ENCODE measurements around the gene UBQLNL. TPM values are rescaled to one million over a fixed set of nuclear protein-coding genes. Genes with fewer than 3 reads are reported as not detected.

UBQLNL gene
- polyA plus RNA-seq, 1 donor (not counting 4 experiments of a cell fraction or from before 2014, with no cell fraction given), result 0.12 TPM

GRCh38 chr11:5488798-5489399 is 27.6 kb downstream of the UBQLNL start:
- Histone ChIP-seq H3K9ac (ENCODE audit: control insufficient read depth, extremely low read depth, insufficient read depth, low read length) (no peak overlapping the region), H4K20me1 (ENCODE audit: control insufficient read depth, extremely low read depth, insufficient read depth, low read length) (no peaks in the 10 kb centered on the region), H3K4me1 (ENCODE audit: control insufficient read depth, extremely low read depth, insufficient read depth, low read length) (no peaks in the 10 kb centered on the region), H3K27ac (ENCODE audit: control insufficient read depth, insufficient read depth, low read length) (no peak overlapping the region), H3K4me3 (ENCODE audit: control insufficient read depth in 2 of 3, extremely low read depth in 1 of 3, insufficient read depth in 2 of 3, low read depth in 1 of 3, low read length in 3 of 3) (no peak overlapping the region), H3K36me3 (ENCODE audit: control insufficient read depth in 2 of 2, extremely low read depth in 1 of 2, insufficient read depth in 2 of 2, low read length in 2 of 2) (no peaks in the 10 kb centered on the region), H3K9me3 (ENCODE audit: control insufficient read depth, low read depth, low read length) (no peaks in the 10 kb centered on the region), H2AFZ (ENCODE audit: control insufficient read depth, low read length) (no peak overlapping the region), H3K27me3 (ENCODE audit: control insufficient read depth, extremely low read depth, insufficient read depth, low read length) (no peaks in the 10 kb centered on the region), H3K4me2 (ENCODE audit: control insufficient read depth, extremely low read depth, insufficient read depth, low read depth, low read length) (no peak overlapping the region), H3K79me2 (ENCODE audit: control insufficient read depth, insufficient read depth, low read length) (no peaks in the 10 kb centered on the region), H3K9me1 (ENCODE audit: control insufficient read depth, extremely low read depth, insufficient read depth, low read length) (no peaks in the 10 kb centered on the region)
- no peak for DNase-seq (ENCODE audit: low read depth, low spot score)
- dilution Hi-C loops (cut with MboI; ENCODE audit: extremely low pct_ligation_motif_present, low sequenced_read_pairs), result no loop called here
- TF ChIP-seq EZH2 (IDR thresholded peaks at IDR 0.05; ENCODE audit: low read length), result no peak
- TF ChIP-seq CTCF (optimal IDR thresholded peaks at IDR 0.05 in 1 of 3, IDR thresholded peaks at IDR 0.05 in 1 of 3, conservative IDR thresholded peaks at IDR 0.05 in 1 of 3; ENCODE audit: extremely low read depth in 1 of 3, insufficient read depth in 2 of 3, low read length in 3 of 3), result no peak
- no peak for FAIRE-seq

- dilution Hi-C loops (cut with MboI; ENCODE audit: extremely low pct_ligation_motif_present, low sequenced_read_pairs), result no loop called here
- TF ChIP-seq CTCF (optimal IDR thresholded peaks at IDR 0.05 in 1 of 3, IDR thresholded peaks at IDR 0.05 in 1 of 3, conservative IDR thresholded peaks at IDR 0.05 in 1 of 3; ENCODE audit: extremely low read depth in 1 of 3, insufficient read depth in 2 of 3, low read length in 3 of 3) (no peak), EZH2 (IDR thresholded peaks at IDR 0.05; ENCODE audit: low read length) (no peak)
- no peaks in the 10 kb centered on the region for H3K79me2 ChIP-seq (ENCODE audit: control insufficient read depth, insufficient read depth, low read length)
- no peaks in the 10 kb centered on the region for H3K4me1 ChIP-seq (ENCODE audit: control insufficient read depth, extremely low read depth, insufficient read depth, low read length)
- H3K36me3 ChIP-seq (ENCODE audit: control insufficient read depth in 2 of 2, extremely low read depth in 1 of 2, insufficient read depth in 2 of 2, low read length in 2 of 2), result no peaks in the 10 kb centered on the region
- no peak within 1 kb of the TSS for H3K4me3 ChIP-seq (ENCODE audit: control insufficient read depth in 2 of 3, extremely low read depth in 1 of 3, insufficient read depth in 2 of 3, low read depth in 1 of 3, low read length in 3 of 3)
- DNase-seq (ENCODE audit: low read depth, low spot score) (no peak), FAIRE-seq (no peak)
- H3K9me1 ChIP-seq (ENCODE audit: control insufficient read depth, extremely low read depth, insufficient read depth, low read length), result no peaks in the 10 kb centered on the region
- no peaks in the 10 kb centered on the region for H4K20me1 ChIP-seq (ENCODE audit: control insufficient read depth, extremely low read depth, insufficient read depth, low read length)
- no peak within 1 kb of the TSS for H3K4me2 ChIP-seq (ENCODE audit: control insufficient read depth, extremely low read depth, insufficient read depth, low read depth, low read length)
- H3K9me3 ChIP-seq (ENCODE audit: control insufficient read depth, low read depth, low read length), result no peaks in the 10 kb centered on the region
- no peak within 1 kb of the TSS for H2AFZ ChIP-seq (ENCODE audit: control insufficient read depth, low read length)
- no peaks in the 10 kb centered on the region for H3K27me3 ChIP-seq (ENCODE audit: control insufficient read depth, extremely low read depth, insufficient read depth, low read length)
- H3K27ac ChIP-seq (ENCODE audit: control insufficient read depth, insufficient read depth, low read length), result no peak within 1 kb of the TSS
- H3K9ac ChIP-seq (ENCODE audit: control insufficient read depth, extremely low read depth, insufficient read depth, low read length), result no peak within 1 kb of the TSS
Observed at GRCh38 chr11:5488385-5488784, 28.1 kb downstream of the UBQLNL start, which contains the start of gene OR52D1. OR52D1 (plus strand) TSS chr11:5488685; CDS start chr11:5488707, 22 bp downstream.

Measured in keratinocyte (primary cell).